Hair follicle dermal papilla cell (primary cell): ENCODE data around the gene LYPD5. TPM values are rescaled to one million over a fixed set of nuclear protein-coding genes. Genes with fewer than 3 reads are reported as not detected.

Experiments used
- total RNA-seq: library from RNA; depleted of rRNA; stranded (reverse); fragments of >200 nt; gene quantifications from 2 replicates; pipeline ENCODE4 v1.2.3, GENCODE V29; 2012

LYPD5 gene
- total RNA-seq, result 0.24 and 0.65 TPM in 2 replicates

GRCh38 chr19:43802216-43802951 is at the start of gene LYPD5:
Gene LYPD5 (minus strand): TSS chr19:43802447. CDS start chr19:43802380, 67 bp downstream.

GRCh38 chr19:43826787-43827754 is 24.8 kb upstream of the LYPD5 start, which contains the start of gene ZNF283:
Gene ZNF283 (plus strand): TSS chr19:43827321. CDS start chr19:43833505, 6,184 bp downstream.

GRCh38 chr19:43780706-43781525 is 21.3 kb downstream of the LYPD5 start, which contains the start of gene KCNN4:
Gene KCNN4 (minus strand): TSS chr19:43780973. CDS start chr19:43780861, 112 bp downstream.

GRCh38 chr19:43754503-43755255 is 47.6 kb downstream of the LYPD5 start, which contains the start of gene SMG9:
Gene SMG9 (minus strand): TSS chr19:43754962. CDS start chr19:43750741, 4,221 bp downstream.

Other genes with a start within 250 kb of the LYPD5 start
- 13.1 and 18.8 TPM in 2 replicates for gene XRCC1, start 226.9 kb downstream of the LYPD5 start, total RNA-seq
- 3.0 and 3.6 TPM in 2 replicates for gene PINLYP, start 226.6 kb downstream of the LYPD5 start, total RNA-seq
- 19.9 and 24.2 TPM in 2 replicates for gene IRGQ, start 206.3 kb downstream of the LYPD5 start, total RNA-seq
- 8.8 and 11.1 TPM in 2 replicates for gene ZNF576, start 205.9 kb downstream of the LYPD5 start, total RNA-seq
- gene SRRM5, start 190.4 kb downstream of the LYPD5 start, total RNA-seq, result 0.24 TPM in 1 of 2 replicates, not detected in the other
- 20.2 and 25.6 TPM in 2 replicates for gene ZNF428, start 182.8 kb downstream of the LYPD5 start, total RNA-seq
- gene CADM4, start 162.6 kb downstream of the LYPD5 start, total RNA-seq, result 0.12 and 0.65 TPM in 2 replicates
- 61.3 and 73.6 TPM in 2 replicates for gene PLAUR, start 132.3 kb downstream of the LYPD5 start, total RNA-seq
- not detected in 2 replicates for gene IRGC, start 86.4 kb downstream of the LYPD5 start, total RNA-seq
- gene SMG9, start 47.5 kb downstream of the LYPD5 start, total RNA-seq, result 16.8 and 19.8 TPM in 2 replicates
- gene KCNN4, start 21.5 kb downstream of the LYPD5 start, total RNA-seq, result 6.0 and 6.4 TPM in 2 replicates
- gene ZNF283, start 24.9 kb upstream of the LYPD5 start, total RNA-seq, result 13.7 and 21.3 TPM in 2 replicates
- 2.4 and 3.8 TPM in 2 replicates for gene ZNF404, start 81.5 kb upstream of the LYPD5 start, total RNA-seq
- gene ZNF45, start 132.8 kb upstream of the LYPD5 start, total RNA-seq, result 14.3 and 20.4 TPM in 2 replicates
- 13.1 and 14.4 TPM in 2 replicates for gene ZNF221, start 148.8 kb upstream of the LYPD5 start, total RNA-seq
- gene ZNF155, start 181.7 kb upstream of the LYPD5 start, total RNA-seq, result 8.0 and 13.3 TPM in 2 replicates
- 3.2 and 3.7 TPM in 2 replicates for gene ZNF230, start 200.5 kb upstream of the LYPD5 start, total RNA-seq
- 6.2 and 6.9 TPM in 2 replicates for gene ZNF222, start 222.9 kb upstream of the LYPD5 start, total RNA-seq
- gene ZNF223, start 249.6 kb upstream of the LYPD5 start, total RNA-seq, result 5.2 and 6.2 TPM in 2 replicates